ENCODE data around the gene ALKBH5.

The ALKBH5 gene

GRCh38 chr17:18252160-18252559, 68.5 kb downstream of the ALKBH5 start:
- CTCF ChIA-PET, result no interaction called here
- no peak for DNase-seq (ENCODE audit: low read depth, low spot score)
- H3K4me3 ChIP-seq (ENCODE audit: low read depth, low read length), result no peak overlapping the region
- POLR2A ChIA-PET, result no interaction called here
- TF ChIP-seq, protein P1, sequence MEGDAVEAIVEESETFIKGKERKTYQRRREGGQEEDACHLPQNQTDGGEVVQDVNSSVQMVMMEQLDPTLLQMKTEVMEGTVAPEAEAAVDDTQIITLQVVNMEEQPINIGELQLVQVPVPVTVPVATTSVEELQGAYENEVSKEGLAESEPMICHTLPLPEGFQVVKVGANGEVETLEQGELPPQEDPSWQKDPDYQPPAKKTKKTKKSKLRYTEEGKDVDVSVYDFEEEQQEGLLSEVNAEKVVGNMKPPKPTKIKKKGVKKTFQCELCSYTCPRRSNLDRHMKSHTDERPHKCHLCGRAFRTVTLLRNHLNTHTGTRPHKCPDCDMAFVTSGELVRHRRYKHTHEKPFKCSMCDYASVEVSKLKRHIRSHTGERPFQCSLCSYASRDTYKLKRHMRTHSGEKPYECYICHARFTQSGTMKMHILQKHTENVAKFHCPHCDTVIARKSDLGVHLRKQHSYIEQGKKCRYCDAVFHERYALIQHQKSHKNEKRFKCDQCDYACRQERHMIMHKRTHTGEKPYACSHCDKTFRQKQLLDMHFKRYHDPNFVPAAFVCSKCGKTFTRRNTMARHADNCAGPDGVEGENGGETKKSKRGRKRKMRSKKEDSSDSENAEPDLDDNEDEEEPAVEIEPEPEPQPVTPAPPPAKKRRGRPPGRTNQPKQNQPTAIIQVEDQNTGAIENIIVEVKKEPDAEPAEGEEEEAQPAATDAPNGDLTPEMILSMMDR (IDR thresholded peaks at IDR 0.05; ENCODE audit: insufficient read depth, low read length, missing control alignments), result no peak

DNA sequence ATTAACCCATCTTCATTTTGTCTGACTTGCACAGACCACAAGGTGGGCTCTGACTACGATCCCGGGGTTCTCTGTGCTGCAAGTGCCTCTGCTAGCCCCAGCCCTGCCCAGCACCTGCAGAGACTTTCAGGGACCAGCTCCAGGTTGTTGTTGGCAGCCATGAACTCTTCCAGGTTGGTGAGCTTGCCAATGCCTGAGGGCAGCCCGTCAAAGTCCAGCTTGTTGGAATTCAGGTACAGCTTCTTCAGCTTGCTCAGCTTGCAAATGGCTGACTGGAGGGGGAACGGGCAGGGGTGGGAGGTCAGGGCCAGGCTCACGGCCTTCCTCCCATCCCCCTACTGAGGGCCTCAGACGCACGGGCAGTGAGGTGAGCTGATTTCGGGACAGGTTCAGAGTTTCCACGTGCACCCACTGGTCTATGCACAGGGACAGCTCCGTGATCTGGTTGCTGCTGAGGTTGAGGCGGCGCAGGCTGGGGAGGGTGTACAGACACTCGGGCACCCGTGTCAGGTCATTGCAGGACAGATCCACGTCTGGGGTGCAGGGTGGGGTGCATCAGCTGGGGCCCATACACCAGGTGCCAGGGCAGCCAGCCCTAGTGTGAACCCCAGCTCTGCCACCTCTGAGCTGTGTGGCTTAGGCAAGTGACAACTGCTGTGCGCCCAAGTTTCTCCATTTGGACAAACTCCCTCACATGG, 69.7 kb downstream of the ALKBH5 start:
- POLR2A ChIA-PET, result no interaction called here
- DNase-seq (ENCODE audit: low read depth, low spot score), result no peak
- CTCF ChIA-PET, result interaction anchor here (0.7 kb wide), 1 partner anchor 21 kb away, joined by 3 read pairs; no protein-coding TSS in a partner anchor

DNA sequence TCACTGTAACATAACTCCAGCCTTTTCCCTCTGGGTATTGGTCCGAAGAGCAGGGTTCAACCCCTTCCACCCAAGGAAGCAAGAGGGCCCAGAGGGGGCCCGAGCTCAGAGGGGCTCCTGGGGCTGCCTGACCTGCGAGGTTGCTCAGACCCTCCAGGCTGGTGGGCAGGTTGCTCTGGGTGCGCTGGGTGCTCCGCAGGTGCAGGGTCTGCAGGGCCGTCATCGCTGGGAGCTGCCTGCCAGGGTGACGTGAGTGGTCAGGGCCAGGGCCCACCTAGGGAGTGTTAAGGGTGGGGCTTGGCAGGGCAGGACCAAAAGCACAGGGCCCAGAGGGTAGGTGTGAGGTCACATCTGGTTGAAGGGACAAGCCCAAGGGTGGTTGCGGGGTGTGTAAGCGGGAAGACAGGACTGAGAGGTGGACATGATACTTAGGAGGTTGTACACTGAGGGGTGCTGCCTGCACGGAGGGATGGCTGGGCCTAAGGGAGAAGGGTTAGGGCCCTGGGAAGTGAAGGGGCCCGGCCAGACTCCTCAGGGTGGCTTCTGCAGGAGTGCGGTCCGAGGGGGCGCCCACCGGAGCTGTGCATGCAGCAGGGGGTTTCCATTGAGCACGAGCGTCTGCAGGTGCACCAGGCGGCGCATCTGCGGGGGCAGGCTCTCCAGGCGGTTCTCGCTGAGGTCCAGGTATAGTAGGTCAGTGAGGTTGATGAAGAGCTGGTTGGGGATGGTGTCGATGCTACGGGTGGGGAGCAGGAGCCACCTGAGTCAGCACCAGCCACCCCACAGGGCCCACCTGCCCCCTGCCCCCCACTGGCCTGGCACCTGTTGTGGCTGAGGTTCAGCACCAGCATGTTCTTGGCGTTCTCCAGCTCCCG, 70.6 kb downstream of the ALKBH5 start:
- H3K4me3 ChIP-seq (ENCODE audit: low read depth, low read length), result no peak overlapping the region
- TF ChIP-seq, protein P1 (IDR thresholded peaks at IDR 0.05; ENCODE audit: insufficient read depth, low read length, missing control alignments), result no peak
- POLR2A ChIA-PET, result no interaction called here
- CTCF ChIA-PET, result interaction anchor here (0.7 to 1.2 kb wide), 2 partner anchors 19 to 20 kb away, joined by 3 read pairs; no protein-coding TSS in a partner anchor
- DNase-seq (ENCODE audit: low read depth, low spot score), result no peak

More for the DNA sequence above, 69.7 kb downstream of the ALKBH5 start:
- H3K4me3 ChIP-seq (ENCODE audit: low read depth, low read length), result no peak overlapping the region
- TF ChIP-seq, protein P1 (IDR thresholded peaks at IDR 0.05; ENCODE audit: insufficient read depth, low read length, missing control alignments), result no peak

- DNase-seq (ENCODE audit: low read depth, low spot score), result no peak
- H3K4me3 ChIP-seq (ENCODE audit: low read depth, low read length), result no peak overlapping the region
- ChIA-PET POLR2A (interaction anchor here (1.7 kb wide), 1 partner anchor 11 kb away, joined by 5 read pairs; no protein-coding TSS in a partner anchor), CTCF (interaction anchor here (1.2 kb wide), 1 partner anchor 20 kb away, joined by 3 read pairs; no protein-coding TSS in a partner anchor)
- TF ChIP-seq, protein P1 (IDR thresholded peaks at IDR 0.05; ENCODE audit: insufficient read depth, low read length, missing control alignments), result no peak
Observed at GRCh38 chr17:18254888-18255649, 71.4 kb downstream of the ALKBH5 start.

DNA sequence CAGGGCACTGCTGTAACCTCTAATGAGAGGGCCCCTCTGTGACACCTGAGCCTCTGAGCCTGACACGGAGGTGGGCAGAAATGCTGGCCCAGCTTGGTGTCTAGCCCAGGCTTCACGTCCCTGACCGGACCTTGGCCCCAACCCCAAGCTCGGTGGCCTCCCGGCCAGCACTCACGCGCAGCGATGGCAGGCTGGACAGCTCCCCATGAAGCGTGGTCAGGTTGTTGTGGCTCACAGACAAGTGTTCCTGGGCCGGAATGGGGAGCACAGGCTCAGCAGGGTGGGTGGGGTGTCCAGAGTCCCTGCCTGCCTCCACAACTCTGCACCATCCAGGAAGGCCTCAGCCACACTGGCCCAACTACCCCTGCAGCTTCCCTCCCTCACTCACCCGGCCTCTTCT, 72.7 kb downstream of the ALKBH5 start:
- POLR2A ChIA-PET, result interaction anchor here (1.7 kb wide), 1 partner anchor 12 kb away, joined by 5 read pairs; no protein-coding TSS in a partner anchor
- no peak overlapping the region for H3K4me3 ChIP-seq (ENCODE audit: low read depth, low read length)
- TF ChIP-seq, protein P1 (IDR thresholded peaks at IDR 0.05; ENCODE audit: insufficient read depth, low read length, missing control alignments), result no peak
- no peak for DNase-seq (ENCODE audit: low read depth, low spot score)
- CTCF ChIA-PET, result interaction anchor here (0.7 to 1.2 kb wide), 2 partner anchors 8 to 36 kb away, joined by 3 to 6 read pairs; no protein-coding TSS in a partner anchor

Data from AG04449 (cell line).